Liver (tissue), 9 donors: Measurements from ENCODE around the gene MYO6. TPM values are rescaled to one million over a fixed set of nuclear protein-coding genes. Genes with fewer than 3 reads are reported as not detected.

Experiments
- DNase-seq: peaks from one replicate; pipeline ENCODE4 v3.0.0-alpha.2; 2017; ENCODE audit warnings: low spot score
- H3K27ac ChIP-seq, 2 donors: one replicate each; pipeline ENCODE4 v1.7.0; 2013; ENCODE audit warnings: inconsistent platforms in 2 of 2, low read length in 2 of 2, control low read depth in 1 of 2, low read depth in 1 of 2, mild to moderate bottlenecking in 1 of 2
- H3K27me3 ChIP-seq, 4 donors: one replicate each; pipeline versions ENCODE4 v1.6.1 to v1.7.0; 2013; ENCODE audit warnings: low read length in 3 of 4, inconsistent platforms in 1 of 4, mild to moderate bottlenecking in 1 of 4, moderate library complexity in 1 of 4; ENCODE audit not compliant: control insufficient read depth in 4 of 4, insufficient read depth in 4 of 4
- H3K36me3 ChIP-seq, 4 donors: one replicate each; pipeline versions ENCODE4 v1.6.1 to v1.7.0; 2013; ENCODE audit warnings: low read length in 3 of 4, mild to moderate bottlenecking in 3 of 4, low read depth in 1 of 4, moderate library complexity in 1 of 4; ENCODE audit not compliant: control insufficient read depth in 4 of 4, insufficient read depth in 3 of 4
- H3K4me1 ChIP-seq, 4 donors: one replicate each; pipeline versions ENCODE4 v1.6.1 to v1.7.0; 2013; ENCODE audit warnings: low read length in 3 of 4, mild to moderate bottlenecking in 3 of 4, moderate library complexity in 1 of 4; ENCODE audit not compliant: control insufficient read depth in 4 of 4, insufficient read depth in 4 of 4
- H3K4me3 ChIP-seq, 3 donors: one replicate each; pipeline versions ENCODE4 v1.6.1 to v1.7.0; 2013; ENCODE audit warnings: low read length in 3 of 3, control low read depth in 1 of 3, low read depth in 1 of 3, mild to moderate bottlenecking in 1 of 3
- H3K9ac ChIP-seq, 2 donors: one replicate each; pipeline ENCODE4 v1.7.0; 2013; ENCODE audit warnings: low read length in 2 of 2, mild to moderate bottlenecking in 2 of 2, moderate library complexity in 2 of 2, control low read depth in 1 of 2, low read depth in 1 of 2
- H3K9me3 ChIP-seq, 4 donors: one replicate each; pipeline versions ENCODE4 v1.6.1 to v1.7.0; 2013; ENCODE audit warnings: low read length in 3 of 4; ENCODE audit not compliant: control insufficient read depth in 4 of 4
- EGR1 ChIP-seq, 2 donors: IDR thresholded peaks; 2 replicates each; pipeline ENCODE4 v1.6.1; 2016 to 2018; ENCODE audit warnings: antibody characterized with exemption in 2 of 2, low read depth in 2 of 2
- FOXA1 ChIP-seq: IDR thresholded peaks from 2 replicates; pipeline ENCODE4 v1.6.1; 2016; ENCODE audit warnings: antibody characterized with exemption
- GABPA ChIP-seq, 2 donors: IDR thresholded peaks in 1 of 2; conservative IDR thresholded peaks in 1 of 2; 2 replicates each; pipeline ENCODE4 v1.6.1; 2016; ENCODE audit warnings: antibody characterized with exemption in 2 of 2, mild to moderate bottlenecking in 1 of 2, moderate library complexity in 1 of 2
- HNF4A ChIP-seq, 2 donors: conservative IDR thresholded peaks; 2 replicates each; pipeline ENCODE4 v1.6.1; 2016; ENCODE audit warnings: antibody characterized with exemption in 2 of 2, mild to moderate bottlenecking in 2 of 2
- HNF4G ChIP-seq: IDR thresholded peaks from 2 replicates; pipeline ENCODE4 v1.6.1; 2016; ENCODE audit warnings: antibody characterized with exemption
- JUND ChIP-seq, 2 donors: IDR thresholded peaks; 2 replicates each; pipeline ENCODE4 v1.6.1; 2016; ENCODE audit warnings: antibody characterized with exemption in 2 of 2
- RAD21 ChIP-seq, 2 donors: IDR thresholded peaks; 2 replicates each; pipeline ENCODE4 v1.6.1; 2016; ENCODE audit warnings: antibody characterized with exemption in 2 of 2, mild to moderate bottlenecking in 2 of 2
- SP1 ChIP-seq: IDR thresholded peaks from 2 replicates; pipeline ENCODE4 v1.6.1; 2018; ENCODE audit warnings: antibody characterized with exemption, mild to moderate bottlenecking
- TAF1 ChIP-seq: conservative IDR thresholded peaks from 2 replicates; pipeline ENCODE4 v1.6.1; 2016; ENCODE audit warnings: antibody characterized with exemption, mild to moderate bottlenecking
- YY1 ChIP-seq: IDR thresholded peaks from 2 replicates; pipeline ENCODE4 v1.6.1; 2016; ENCODE audit warnings: antibody characterized with exemption, mild to moderate bottlenecking
- WGBS: extraction: QIAGEN DNeasy Blood & Tissue Kit; methylation state at CpG from one replicate; pipeline ENCODE4 v1.1.7; 2013; 5-methylcytosine and 5-hydroxymethylcytosine counted together
- polyA plus RNA-seq, 2 donors: library from polyadenylated mRNA; stranded (reverse) in 1 of 2; unstranded in 1 of 2; fragments of 200-250 nt in 1 of 2; fragments of >200 nt in 1 of 2; fragmentation: Nextera tagmentation in 1 of 2; extraction: Ambion mirVana in 1 of 2; gene quantifications; one replicate each; pipeline versions ENCODE4 v1.2.1 to v1.2.3, GENCODE V29; 2013 to 2015
- total RNA-seq, 2 donors: library from RNA; depleted of rRNA; stranded (reverse); fragments of >200 nt; gene quantifications; one replicate each; pipeline ENCODE4 v1.2.3, GENCODE V29; 2014
- TF ChIP-seq, protein P1 (sequence below): fragments of 150-350 bp; IDR thresholded peaks from 2 replicates; pipeline ENCODE4 v1.5.1; 2017; ENCODE audit warnings: improper control_type of control experiment, low read depth, low read length; ENCODE audit not compliant: missing input control
- TF ChIP-seq, protein P2 (sequence below): IDR thresholded peaks from 2 replicates; pipeline ENCODE4 v1.6.1; 2016; ENCODE audit warnings: antibody characterized with exemption
- TF ChIP-seq, protein P3 (sequence below): IDR thresholded peaks from 2 replicates; pipeline ENCODE4 v1.6.1; 2016; ENCODE audit warnings: antibody characterized with exemption, mild to moderate bottlenecking
- donor health status: healthy.
- donor health status: healthy.
- donor health status: healthy.
- donor health status: healthy.
- donor health status: healthy.

MYO6 gene
- total and polyA plus RNA-seq, 4 donors, result 6.5 to 18.3 (median 12.7) TPM

DNA sequence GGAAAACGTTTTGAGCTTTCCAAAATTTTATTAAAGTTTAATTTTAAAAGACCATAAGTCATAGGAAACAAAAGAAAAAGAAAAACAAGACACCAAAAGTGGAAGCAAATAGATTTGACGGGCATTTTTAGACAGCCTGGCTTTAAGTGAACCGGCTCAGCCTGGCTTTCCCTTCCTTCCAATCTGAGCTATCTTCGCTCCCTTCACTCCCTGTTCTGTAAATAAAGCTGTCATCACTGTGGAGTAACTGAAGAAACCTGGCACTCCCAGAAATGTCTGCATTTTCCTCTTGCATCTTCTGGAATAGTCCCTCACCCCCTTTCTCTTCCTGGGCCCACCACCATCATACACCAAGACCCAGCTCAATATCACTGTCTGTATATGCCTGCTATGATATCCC lies 191.5 kb downstream of the MYO6 start:
- TF ChIP-seq HNF4G, result no peak
- no peak for TF ChIP-seq TAF1
- no peak overlapping the region for H3K4me3 ChIP-seq
- 64% methylated on average over 4 of the region's 4 CpGs for WGBS
- H3K36me3 ChIP-seq, result no peaks in the 10 kb centered on the region
- H3K27me3 ChIP-seq, result no peaks in the 10 kb centered on the region
- H3K27ac ChIP-seq, result no peak overlapping the region
- no peak for DNase-seq
- H3K9ac ChIP-seq, result no peak overlapping the region
- no peaks in the 10 kb centered on the region for H3K9me3 ChIP-seq
- no peaks in the 10 kb centered on the region for H3K4me1 ChIP-seq

DNA sequence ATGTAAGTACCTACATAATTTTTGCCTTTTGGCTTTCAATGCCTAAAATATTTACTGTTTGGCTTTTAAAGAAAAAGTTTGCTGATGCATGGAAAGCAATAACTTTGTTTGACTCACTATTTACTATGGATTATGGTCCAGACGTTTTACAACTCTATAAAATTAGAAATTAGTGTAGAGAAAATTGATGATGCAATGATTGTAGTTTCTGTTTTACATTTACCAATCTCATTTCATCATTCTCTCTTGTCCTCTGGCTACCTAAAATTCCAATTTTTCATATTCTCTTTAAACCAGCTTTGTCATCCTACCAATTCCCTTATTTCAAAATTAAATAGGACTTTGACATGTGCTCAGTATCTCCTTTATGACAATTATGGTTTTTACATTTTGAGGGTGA lies 192.5 kb downstream of the MYO6 start:
- H3K9ac ChIP-seq, result no peak overlapping the region
- H3K27ac ChIP-seq, result no peak overlapping the region
- H3K4me3 ChIP-seq, result no peak overlapping the region
- no peaks in the 10 kb centered on the region for H3K9me3 ChIP-seq
- no peak for DNase-seq
- H3K27me3 ChIP-seq, result no peaks in the 10 kb centered on the region
- no peaks in the 10 kb centered on the region for H3K36me3 ChIP-seq
- TF ChIP-seq JUND (IDR thresholded peaks at IDR 0.05), result no peak
- TF ChIP-seq RAD21 (IDR thresholded peaks at IDR 0.05), result no peak
- TF ChIP-seq HNF4G, result no peak
- WGBS, result 35% methylated on average over 1 of the region's 1 CpG
- H3K4me1 ChIP-seq, result no peaks in the 10 kb centered on the region

DNA sequence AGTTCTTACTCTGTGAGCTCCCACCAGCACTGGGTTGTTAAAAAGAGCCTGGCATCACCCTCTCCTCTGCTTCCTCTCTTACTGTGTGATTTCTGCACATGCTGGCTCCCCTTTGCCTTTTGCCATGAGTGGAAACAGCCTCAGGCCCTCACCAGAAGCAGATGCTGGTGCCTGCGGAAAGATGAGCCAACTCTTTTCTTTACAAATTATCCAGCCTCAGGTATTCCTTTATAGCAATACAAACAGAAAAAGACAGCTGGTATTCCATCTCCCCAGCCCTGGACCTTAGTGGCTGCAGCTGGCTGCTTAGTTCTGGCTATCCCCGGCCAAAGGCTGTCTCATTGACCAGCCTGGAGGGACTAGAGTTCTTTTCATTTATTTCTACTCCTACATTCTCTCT lies 194.3 kb downstream of the MYO6 start:
- Histone ChIP-seq H3K9ac (no peak overlapping the region), H3K4me1 (no peaks in the 10 kb centered on the region), H3K4me3 (no peak overlapping the region), H3K36me3 (no peaks in the 10 kb centered on the region), H3K9me3 (no peaks in the 10 kb centered on the region), H3K27ac (no peak overlapping the region), H3K27me3 (peaks cover 0 to 4% (median 0%) of the 10 kb centered on the region in 4 donors)
- 90% methylated on average over 2 of the region's 2 CpGs for WGBS
- TF ChIP-seq RAD21 (IDR thresholded peaks at IDR 0.05) (no peak), JUND (IDR thresholded peaks at IDR 0.05) (no peak), FOXA1 (no peak), GABPA (IDR thresholded peaks at IDR 0.05 in 1 of 2, conservative IDR thresholded peaks at IDR 0.05 in 1 of 2) (no peak), EGR1 (IDR thresholded peaks at IDR 0.05; ENCODE audit: low read depth in 2 of 2) (no peak), HNF4A (conservative IDR thresholded peaks at IDR 0.05) (no peak), SP1 (no peak)
- TF ChIP-seq, protein P1, sequence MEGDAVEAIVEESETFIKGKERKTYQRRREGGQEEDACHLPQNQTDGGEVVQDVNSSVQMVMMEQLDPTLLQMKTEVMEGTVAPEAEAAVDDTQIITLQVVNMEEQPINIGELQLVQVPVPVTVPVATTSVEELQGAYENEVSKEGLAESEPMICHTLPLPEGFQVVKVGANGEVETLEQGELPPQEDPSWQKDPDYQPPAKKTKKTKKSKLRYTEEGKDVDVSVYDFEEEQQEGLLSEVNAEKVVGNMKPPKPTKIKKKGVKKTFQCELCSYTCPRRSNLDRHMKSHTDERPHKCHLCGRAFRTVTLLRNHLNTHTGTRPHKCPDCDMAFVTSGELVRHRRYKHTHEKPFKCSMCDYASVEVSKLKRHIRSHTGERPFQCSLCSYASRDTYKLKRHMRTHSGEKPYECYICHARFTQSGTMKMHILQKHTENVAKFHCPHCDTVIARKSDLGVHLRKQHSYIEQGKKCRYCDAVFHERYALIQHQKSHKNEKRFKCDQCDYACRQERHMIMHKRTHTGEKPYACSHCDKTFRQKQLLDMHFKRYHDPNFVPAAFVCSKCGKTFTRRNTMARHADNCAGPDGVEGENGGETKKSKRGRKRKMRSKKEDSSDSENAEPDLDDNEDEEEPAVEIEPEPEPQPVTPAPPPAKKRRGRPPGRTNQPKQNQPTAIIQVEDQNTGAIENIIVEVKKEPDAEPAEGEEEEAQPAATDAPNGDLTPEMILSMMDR, result no peak
- TF ChIP-seq, protein P2, sequence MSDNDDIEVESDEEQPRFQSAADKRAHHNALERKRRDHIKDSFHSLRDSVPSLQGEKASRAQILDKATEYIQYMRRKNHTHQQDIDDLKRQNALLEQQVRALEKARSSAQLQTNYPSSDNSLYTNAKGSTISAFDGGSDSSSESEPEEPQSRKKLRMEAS, result no peak
- DNase-seq, result no peak

DNA sequence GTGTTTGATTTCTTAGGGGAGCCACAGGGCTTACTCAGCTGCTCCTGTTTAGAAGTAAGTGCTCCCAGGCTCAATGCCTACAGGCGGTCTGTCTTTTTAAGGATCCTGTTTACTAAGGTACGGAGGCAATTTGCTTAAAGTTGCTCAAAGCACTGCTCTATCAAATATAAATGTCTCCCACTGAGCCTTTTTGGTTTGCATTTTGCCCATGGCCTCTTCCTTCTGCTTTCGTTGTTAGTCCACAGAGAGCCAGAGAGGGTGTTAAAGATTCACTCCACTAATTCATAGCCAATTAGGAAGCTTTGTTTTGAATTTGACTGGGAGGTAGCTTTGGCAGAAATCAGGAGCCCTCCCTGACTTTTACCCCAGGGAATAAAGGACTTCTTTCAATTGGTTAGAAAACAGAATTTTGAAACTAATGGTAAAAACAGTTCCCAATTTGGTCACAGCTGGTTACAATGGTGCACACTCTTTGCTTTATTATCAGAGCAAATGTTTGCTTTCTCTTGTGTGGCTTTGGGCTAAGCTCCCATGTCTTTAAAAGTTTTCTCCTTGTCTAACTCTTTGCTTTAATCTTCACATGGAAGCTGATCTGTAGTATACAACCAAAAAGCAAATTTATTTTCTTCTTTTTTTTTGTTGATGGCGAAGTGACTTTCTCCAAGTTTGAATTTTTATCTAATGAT lies 197.2 kb downstream of the MYO6 start:
- WGBS, result 44% methylated on average over 4 of the region's 4 CpGs
- TF ChIP-seq, protein P2, result no peak
- TF ChIP-seq YY1 (no peak), EGR1 (IDR thresholded peaks at IDR 0.05; ENCODE audit: low read depth in 2 of 2) (no peak), HNF4G (no peak), GABPA (IDR thresholded peaks at IDR 0.05 in 1 of 2, conservative IDR thresholded peaks at IDR 0.05 in 1 of 2) (no peak)
- TF ChIP-seq, protein P3, sequence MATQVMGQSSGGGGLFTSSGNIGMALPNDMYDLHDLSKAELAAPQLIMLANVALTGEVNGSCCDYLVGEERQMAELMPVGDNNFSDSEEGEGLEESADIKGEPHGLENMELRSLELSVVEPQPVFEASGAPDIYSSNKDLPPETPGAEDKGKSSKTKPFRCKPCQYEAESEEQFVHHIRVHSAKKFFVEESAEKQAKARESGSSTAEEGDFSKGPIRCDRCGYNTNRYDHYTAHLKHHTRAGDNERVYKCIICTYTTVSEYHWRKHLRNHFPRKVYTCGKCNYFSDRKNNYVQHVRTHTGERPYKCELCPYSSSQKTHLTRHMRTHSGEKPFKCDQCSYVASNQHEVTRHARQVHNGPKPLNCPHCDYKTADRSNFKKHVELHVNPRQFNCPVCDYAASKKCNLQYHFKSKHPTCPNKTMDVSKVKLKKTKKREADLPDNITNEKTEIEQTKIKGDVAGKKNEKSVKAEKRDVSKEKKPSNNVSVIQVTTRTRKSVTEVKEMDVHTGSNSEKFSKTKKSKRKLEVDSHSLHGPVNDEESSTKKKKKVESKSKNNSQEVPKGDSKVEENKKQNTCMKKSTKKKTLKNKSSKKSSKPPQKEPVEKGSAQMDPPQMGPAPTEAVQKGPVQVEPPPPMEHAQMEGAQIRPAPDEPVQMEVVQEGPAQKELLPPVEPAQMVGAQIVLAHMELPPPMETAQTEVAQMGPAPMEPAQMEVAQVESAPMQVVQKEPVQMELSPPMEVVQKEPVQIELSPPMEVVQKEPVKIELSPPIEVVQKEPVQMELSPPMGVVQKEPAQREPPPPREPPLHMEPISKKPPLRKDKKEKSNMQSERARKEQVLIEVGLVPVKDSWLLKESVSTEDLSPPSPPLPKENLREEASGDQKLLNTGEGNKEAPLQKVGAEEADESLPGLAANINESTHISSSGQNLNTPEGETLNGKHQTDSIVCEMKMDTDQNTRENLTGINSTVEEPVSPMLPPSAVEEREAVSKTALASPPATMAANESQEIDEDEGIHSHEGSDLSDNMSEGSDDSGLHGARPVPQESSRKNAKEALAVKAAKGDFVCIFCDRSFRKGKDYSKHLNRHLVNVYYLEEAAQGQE, result no peak
- TF ChIP-seq, protein P1, result no peak

More for the DNA sequence above, 197.2 kb downstream of the MYO6 start:
- H3K9me3 ChIP-seq, result no peaks in the 10 kb centered on the region
- H3K4me3 ChIP-seq, result no peak overlapping the region
- no peak overlapping the region for H3K27ac ChIP-seq
- no peaks in the 10 kb centered on the region for H3K36me3 ChIP-seq
- no peak for DNase-seq
- H3K27me3 ChIP-seq, result peaks cover 0 to 7% (median 0%) of the 10 kb centered on the region in 4 donors
- no peaks in the 10 kb centered on the region for H3K4me1 ChIP-seq
- no peak overlapping the region for H3K9ac ChIP-seq
